ENCODE measurements around the gene SRSF8. TPM values are rescaled to one million over a fixed set of nuclear protein-coding genes. Genes with fewer than 3 reads are reported as not detected.

SRSF8 gene
- total and polyA plus RNA-seq, 2 donors from 2014 or later = 45.6 to 64.2 TPM

DNA sequence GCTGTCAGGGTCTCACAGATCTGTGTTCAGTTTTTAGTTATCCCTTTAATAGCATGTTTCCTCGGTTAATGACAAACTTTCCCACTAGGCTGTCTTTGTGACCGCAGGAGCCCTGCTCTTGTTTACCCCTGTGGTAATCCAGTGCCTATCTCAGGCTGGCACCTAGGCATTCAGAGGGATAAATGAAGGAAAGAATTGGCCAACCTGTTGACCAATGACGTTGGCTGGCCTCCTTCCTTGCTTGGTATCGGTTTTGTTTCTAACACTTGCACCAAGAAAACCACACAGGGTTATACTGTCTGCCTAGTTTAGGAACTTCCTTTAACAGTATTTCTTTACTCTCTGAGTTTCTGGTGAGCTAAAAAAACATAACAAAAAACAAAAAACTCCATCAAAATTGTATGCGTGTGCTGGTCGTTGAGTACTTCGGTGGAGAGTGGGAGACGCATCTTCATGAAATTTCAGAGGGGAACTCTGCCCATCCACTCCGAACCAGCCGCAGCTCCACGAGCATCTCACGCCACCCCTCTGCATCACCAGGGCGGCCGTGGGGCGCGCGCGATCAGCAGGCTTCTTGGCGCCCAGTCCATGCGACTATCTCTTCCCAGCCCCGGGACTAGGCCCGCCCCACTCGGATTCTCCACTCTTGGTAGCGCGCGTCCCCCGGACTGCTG is 22.4 kb downstream of the SRSF8 start:
- H3K4me3 ChIP-seq (ENCODE audit: low read length in 3 of 3) = peak overlapping the region; percentile 19 to 54 (median 47)
- H3K9me3 ChIP-seq (ENCODE audit: control insufficient read depth in 2 of 3, insufficient read depth in 1 of 3, low read length in 3 of 3) = no peaks in the 10 kb centered on the region
- intact Hi-C loops (cut with DNase I) = no loop called here
- FAIRE-seq (no peak), DNase-seq (peak in 1 of 5 donors; percentile 25)
- H3K27ac ChIP-seq (ENCODE audit: low read depth in 2 of 2, low read length in 2 of 2) = peak overlapping the region; percentile 83 to 91
- TF ChIP-seq, protein P1, sequence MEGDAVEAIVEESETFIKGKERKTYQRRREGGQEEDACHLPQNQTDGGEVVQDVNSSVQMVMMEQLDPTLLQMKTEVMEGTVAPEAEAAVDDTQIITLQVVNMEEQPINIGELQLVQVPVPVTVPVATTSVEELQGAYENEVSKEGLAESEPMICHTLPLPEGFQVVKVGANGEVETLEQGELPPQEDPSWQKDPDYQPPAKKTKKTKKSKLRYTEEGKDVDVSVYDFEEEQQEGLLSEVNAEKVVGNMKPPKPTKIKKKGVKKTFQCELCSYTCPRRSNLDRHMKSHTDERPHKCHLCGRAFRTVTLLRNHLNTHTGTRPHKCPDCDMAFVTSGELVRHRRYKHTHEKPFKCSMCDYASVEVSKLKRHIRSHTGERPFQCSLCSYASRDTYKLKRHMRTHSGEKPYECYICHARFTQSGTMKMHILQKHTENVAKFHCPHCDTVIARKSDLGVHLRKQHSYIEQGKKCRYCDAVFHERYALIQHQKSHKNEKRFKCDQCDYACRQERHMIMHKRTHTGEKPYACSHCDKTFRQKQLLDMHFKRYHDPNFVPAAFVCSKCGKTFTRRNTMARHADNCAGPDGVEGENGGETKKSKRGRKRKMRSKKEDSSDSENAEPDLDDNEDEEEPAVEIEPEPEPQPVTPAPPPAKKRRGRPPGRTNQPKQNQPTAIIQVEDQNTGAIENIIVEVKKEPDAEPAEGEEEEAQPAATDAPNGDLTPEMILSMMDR (IDR thresholded peaks at IDR 0.05; ENCODE audit: borderline replicate concordance, extremely low read depth, insufficient read depth) = no peak
- H3K9ac ChIP-seq (ENCODE audit: low read length in 3 of 3) = peak overlapping the region in 1 of 3 donors; percentile 2
- peaks cover 0 to 28% (median 18%) of the 10 kb centered on the region in 3 donors for H3K4me1 ChIP-seq (ENCODE audit: control insufficient read depth in 2 of 3, insufficient read depth in 2 of 3, low read depth in 1 of 3, low read length in 3 of 3)
- no peaks in the 10 kb centered on the region for H3K27me3 ChIP-seq (ENCODE audit: control insufficient read depth, insufficient read depth, low read length)
- H3K36me3 ChIP-seq (ENCODE audit: control insufficient read depth in 2 of 3, insufficient read depth in 3 of 3, low read length in 3 of 3) = no peaks in the 10 kb centered on the region

DNA sequence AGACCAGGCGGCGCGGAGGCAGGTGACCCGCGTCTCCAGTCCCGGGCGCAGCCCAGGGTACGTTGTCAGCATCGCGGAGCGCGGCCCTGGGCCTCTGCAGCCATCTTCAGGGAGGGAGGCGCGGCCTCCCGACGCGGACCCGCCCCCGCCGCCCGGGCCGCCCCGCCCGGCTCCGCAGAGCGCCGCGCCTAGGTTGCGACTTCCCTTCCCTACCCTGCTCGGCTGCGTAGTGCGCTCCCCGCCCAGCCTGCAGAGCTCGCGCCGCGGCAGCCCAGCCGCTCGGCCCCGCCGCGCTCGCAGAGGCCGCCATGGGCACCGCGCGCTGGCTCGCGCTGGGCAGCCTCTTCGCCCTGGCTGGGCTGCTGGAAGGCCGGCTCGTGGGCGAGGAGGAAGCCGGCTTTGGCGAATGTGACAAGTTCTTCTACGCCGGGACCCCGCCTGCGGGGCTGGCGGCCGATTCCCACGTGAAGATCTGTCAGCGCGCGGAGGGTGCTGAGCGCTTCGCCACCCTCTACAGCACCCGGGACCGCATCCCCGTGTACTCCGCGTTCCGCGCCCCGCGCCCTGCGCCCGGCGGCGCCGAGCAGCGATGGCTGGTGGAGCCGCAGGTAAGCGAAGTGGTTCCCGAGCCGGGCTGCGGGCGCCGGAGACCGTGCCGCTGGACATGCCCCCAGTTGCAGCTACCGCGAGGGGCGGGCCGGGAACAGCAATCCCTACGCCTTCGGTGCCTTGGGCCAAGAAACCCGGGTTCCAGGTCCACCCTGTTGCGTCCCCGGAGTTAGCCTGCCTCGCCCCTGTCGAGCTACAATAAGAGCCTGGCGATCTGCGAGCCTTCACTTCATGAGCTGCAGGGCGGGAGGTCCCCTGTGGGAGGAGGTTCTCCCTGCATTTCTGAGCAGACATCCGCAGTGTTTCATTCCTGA is 23.2 kb downstream of the SRSF8 start, which contains the start of gene ENDOD1:
ENDOD1 (plus strand) TSS at position 227 of the 923 bp plus-strand sequence; CDS start at position 309, 82 bp downstream.
- TF ChIP-seq, protein P1 (IDR thresholded peaks at IDR 0.05; ENCODE audit: borderline replicate concordance, extremely low read depth, insufficient read depth) = peak; percentile 0
- no peak for FAIRE-seq
- Histone ChIP-seq H3K27ac (ENCODE audit: low read depth in 2 of 2, low read length in 2 of 2) (peak within 1 kb of the TSS; percentile 88 to 91), H3K9ac (ENCODE audit: low read length in 3 of 3) (peak within 1 kb of the TSS; percentile 14 to 78 (median 34)), H3K4me3 (ENCODE audit: low read length in 3 of 3) (peak within 1 kb of the TSS; percentile 54 to 79 (median 55)), H3K4me1 (ENCODE audit: control insufficient read depth in 2 of 3, insufficient read depth in 2 of 3, low read depth in 1 of 3, low read length in 3 of 3) (peaks cover 0 to 28% (median 16%) of the 10 kb centered on the region in 3 donors), H3K9me3 (ENCODE audit: control insufficient read depth in 2 of 3, insufficient read depth in 1 of 3, low read length in 3 of 3) (no peaks in the 10 kb centered on the region), H3K36me3 (ENCODE audit: control insufficient read depth in 2 of 3, insufficient read depth in 3 of 3, low read length in 3 of 3) (no peaks in the 10 kb centered on the region), H3K27me3 (ENCODE audit: control insufficient read depth, insufficient read depth, low read length) (no peaks in the 10 kb centered on the region)
- DNase-seq = peak; percentile 87 to 96 (median 91)
- intact Hi-C loops (cut with DNase I) = no loop called here

DNA sequence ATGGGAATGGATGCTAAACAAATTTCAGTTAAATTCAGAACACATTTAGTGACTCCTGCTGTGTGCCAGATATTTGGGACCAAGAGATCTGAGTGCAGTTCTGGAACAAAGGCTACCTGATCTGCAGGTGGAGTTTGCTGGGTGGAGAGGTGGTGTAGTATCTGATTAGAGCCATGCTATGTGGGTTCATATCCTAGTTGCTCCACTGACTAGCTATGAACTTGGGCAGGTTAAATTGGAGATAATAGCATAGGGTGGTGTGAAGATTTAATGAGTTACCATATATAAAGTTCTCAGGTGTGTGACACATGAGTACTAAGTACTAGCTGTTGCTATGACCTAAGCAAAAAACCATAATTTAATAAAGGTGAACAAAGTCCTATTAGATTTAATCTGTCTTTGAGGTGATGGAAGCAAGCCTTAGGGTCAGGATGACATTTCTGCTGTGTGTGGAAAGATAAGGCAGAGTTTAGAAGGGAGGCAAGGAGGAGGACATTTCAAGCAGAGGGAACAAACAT is 25.0 kb downstream of the SRSF8 start:
- peaks cover 0 to 28% (median 13%) of the 10 kb centered on the region in 3 donors for H3K4me1 ChIP-seq (ENCODE audit: control insufficient read depth in 2 of 3, insufficient read depth in 2 of 3, low read depth in 1 of 3, low read length in 3 of 3)
- intact Hi-C loops (cut with DNase I) = no loop called here
- no peak for FAIRE-seq

More for the DNA sequence above, 25.0 kb downstream of the SRSF8 start:
- Histone ChIP-seq H3K36me3 (ENCODE audit: control insufficient read depth in 2 of 3, insufficient read depth in 3 of 3, low read length in 3 of 3) (no peaks in the 10 kb centered on the region), H3K27me3 (ENCODE audit: control insufficient read depth, insufficient read depth, low read length) (no peaks in the 10 kb centered on the region), H3K9ac (ENCODE audit: low read length in 3 of 3) (no peak overlapping the region), H3K9me3 (ENCODE audit: control insufficient read depth in 2 of 3, insufficient read depth in 1 of 3, low read length in 3 of 3) (no peaks in the 10 kb centered on the region), H3K4me3 (ENCODE audit: low read length in 3 of 3) (peak overlapping the region in 1 of 3 donors; percentile 54), H3K27ac (ENCODE audit: low read depth in 2 of 2, low read length in 2 of 2) (no peak overlapping the region)
- DNase-seq = no peak
- TF ChIP-seq, protein P1 (IDR thresholded peaks at IDR 0.05; ENCODE audit: borderline replicate concordance, extremely low read depth, insufficient read depth) = no peak

Measured in kidney (tissue), 14 donors.